Kidney (tissue), 14 donors: Measurements from ENCODE around the gene FAP. TPM values are rescaled to one million over a fixed set of nuclear protein-coding genes. Genes with fewer than 3 reads are reported as not detected.

Experiments
- DNase-seq, 5 donors: peaks; one replicate each; pipeline ENCODE4 v3.0.0-alpha.2; 2013 to 2020
- FAIRE-seq: peaks from 2 replicates; lab custom pipeline; 2012; peaks lifted over from hg19 to GRCh38; lab: Jason Lieb, UNC
- H3K27ac ChIP-seq, 2 donors: one replicate each; pipeline ENCODE4 v1.7.0; 2013; ENCODE audit warnings: low read depth in 2 of 2, low read length in 2 of 2, inconsistent platforms in 1 of 2
- H3K27me3 ChIP-seq: one replicate; pipeline ENCODE4 v1.7.1; 2013; ENCODE audit warnings: low read length, inconsistent platforms; ENCODE audit not compliant: control insufficient read depth, insufficient read depth
- H3K36me3 ChIP-seq, 3 donors: one replicate each; pipeline versions ENCODE4 v1.7.0 to v1.7.1; 2013; ENCODE audit warnings: low read length in 3 of 3, control low read depth in 1 of 3, inconsistent platforms in 1 of 3; ENCODE audit not compliant: insufficient read depth in 3 of 3, control insufficient read depth in 2 of 3
- H3K4me1 ChIP-seq, 3 donors: one replicate each; pipeline versions ENCODE4 v1.7.0 to v1.7.1; 2013; ENCODE audit warnings: low read length in 3 of 3, inconsistent platforms in 1 of 3, low read depth in 1 of 3; ENCODE audit not compliant: control insufficient read depth in 2 of 3, insufficient read depth in 2 of 3
- H3K4me3 ChIP-seq, 3 donors: one replicate each; pipeline versions ENCODE4 v1.7.0 to v1.8.1; 2013; ENCODE audit warnings: low read length in 3 of 3, control low read depth in 1 of 3, inconsistent platforms in 1 of 3
- H3K9ac ChIP-seq, 3 donors: one replicate each; pipeline versions ENCODE4 v1.7.0 to v1.7.1; 2013; ENCODE audit warnings: low read length in 3 of 3, control low read depth in 1 of 3, inconsistent platforms in 1 of 3
- H3K9me3 ChIP-seq, 3 donors: one replicate each; pipeline versions ENCODE4 v1.7.0 to v1.7.1; 2013; ENCODE audit warnings: low read length in 3 of 3, control low read depth in 1 of 3, inconsistent platforms in 1 of 3; ENCODE audit not compliant: control insufficient read depth in 2 of 3, insufficient read depth in 1 of 3
- CTCF ChIP-seq: IDR thresholded peaks from 3 replicates; pipeline ENCODE4 v1.5.1; 2012; ENCODE audit warnings: mild to moderate bottlenecking, moderate library complexity, borderline replicate concordance; ENCODE audit not compliant: insufficient read depth; ENCODE audit errors: extremely low read depth
- intact Hi-C: fragments of 100-400 bp; cut with DNase I; formaldehyde crosslinking; loops from one replicate; pipeline ENCODE4 v1.11.1; 2022
- polyA plus RNA-seq: library from polyadenylated mRNA; stranded (reverse); fragments of 350-450 nt; fragmentation: Illumina TruSeq; extraction: RNeasy Lipid Tissue Mini Kit (QIAGEN cat#74804); gene quantifications from one replicate; pipeline ENCODE4 v1.2.3, GENCODE V29; 2014; ENCODE audit warnings: low read depth, low replicate concordance; ENCODE audit not compliant: insufficient read depth
- total RNA-seq: library from RNA; stranded (reverse); fragmentation: NEBNext Ultra II Directional; extraction: Animal tissue kit (Norgen Biotek cat#: 25700); gene quantifications from one replicate; pipeline ENCODE4 v1.2.1, GENCODE V29; 2021
- donor health status: control.
- donor health status: control.
- donor health status: control.
- donor health status: control.
- donor health status: control.
- donor health status: DM: yes; HTN: yes; CAD: no.
- donor health status: Normal renal cell carcinoma (clear cell type).

FAP gene
- total and polyA plus RNA-seq, 2 donors from 2014 or later: 0.45 to 3.3 TPM

GRCh38 chr2:162245061-162245460 lies 1.8 kb upstream of the FAP start:
- H3K4me3 ChIP-seq: no peak overlapping the region
- no peaks in the 10 kb centered on the region for H3K9me3 ChIP-seq
- intact Hi-C loops: no loop called here
- no peak for FAIRE-seq
- H3K36me3 ChIP-seq: no peaks in the 10 kb centered on the region
- H3K27me3 ChIP-seq: no peaks in the 10 kb centered on the region
- no peaks in the 10 kb centered on the region for H3K4me1 ChIP-seq
- TF ChIP-seq CTCF: no peak
- no peak overlapping the region for H3K9ac ChIP-seq
- no peak overlapping the region for H3K27ac ChIP-seq
- DNase-seq: no peak

- Histone ChIP-seq H3K4me1 (no peaks in the 10 kb centered on the region), H3K9ac (no peak overlapping the region), H3K27ac (no peak overlapping the region), H3K36me3 (no peaks in the 10 kb centered on the region), H3K4me3 (no peak overlapping the region), H3K9me3 (no peaks in the 10 kb centered on the region), H3K27me3 (no peaks in the 10 kb centered on the region)
- FAIRE-seq (no peak), DNase-seq (peak in 2 of 5 donors; percentile 19 to 64)
- intact Hi-C loops: no loop called here
- TF ChIP-seq CTCF: no peak
These were observed 1.3 kb upstream of the FAP start for GRCh38 chr2:162244541-162245031.

- Histone ChIP-seq H3K4me1 (no peaks in the 10 kb centered on the region), H3K27me3 (no peaks in the 10 kb centered on the region), H3K4me3 (no peak overlapping the region), H3K9ac (no peak overlapping the region), H3K36me3 (no peaks in the 10 kb centered on the region), H3K27ac (no peak overlapping the region), H3K9me3 (no peaks in the 10 kb centered on the region)
- DNase-seq (no peak), FAIRE-seq (no peak)
- no peak for TF ChIP-seq CTCF
- intact Hi-C loops: no loop called here
These were observed 470 bp upstream of the FAP start for GRCh38 chr2:162243715-162244114.
